NK-92 (cell line): ENCODE data around the gene NCOA1.

Experiments
- DNase-seq: peaks from one replicate; lab custom pipeline; 2025; ENCODE audit not compliant: unreplicated experiment; lab: John Stamatoyannopoulos, UW

The NCOA1 gene

DNA sequence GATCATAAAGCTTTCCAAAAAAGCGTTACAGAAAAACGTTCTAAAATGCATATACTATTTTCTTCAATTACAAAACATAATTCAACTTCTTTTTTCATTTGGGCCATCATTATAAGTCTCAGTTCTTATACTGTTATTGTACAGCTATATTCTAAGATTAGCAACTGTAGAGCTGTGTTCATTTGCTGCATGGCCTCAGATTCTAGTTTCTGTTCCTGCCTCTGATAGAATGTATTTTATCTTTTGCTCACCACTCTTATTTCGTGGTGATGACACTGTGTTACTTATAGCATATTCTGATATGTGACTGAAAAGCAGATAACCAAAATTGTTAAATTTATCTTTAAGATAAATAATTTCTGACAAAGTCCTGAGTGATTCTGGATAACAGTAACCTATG, 234.9 kb downstream of the NCOA1 start:
- no peak for DNase-seq

DNA sequence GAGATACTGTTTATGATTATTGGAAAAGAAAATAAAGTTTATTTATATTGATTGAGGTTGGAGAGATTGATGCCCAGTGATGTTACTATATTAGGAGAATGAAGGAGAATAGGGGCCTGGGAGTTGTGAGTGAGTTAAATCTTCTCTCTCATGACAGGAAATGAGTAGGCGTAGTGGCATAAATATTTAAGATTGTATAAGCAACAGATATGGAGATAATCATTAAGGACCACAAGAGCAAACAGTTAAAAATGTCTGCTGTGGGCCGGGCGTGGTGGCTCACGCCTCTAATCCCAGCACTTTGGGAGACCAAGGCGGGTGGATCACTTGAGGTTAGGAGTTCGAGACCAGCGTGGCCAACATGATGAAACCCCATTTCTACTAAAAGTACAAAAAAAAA, 239.4 kb downstream of the NCOA1 start:
- DNase-seq, result no peak

- DNase-seq, result no peak
These were observed 240.0 kb downstream of the NCOA1 start for GRCh38 chr2:24731040-24731439.

- no peak for DNase-seq
These were observed 240.9 kb downstream of the NCOA1 start for GRCh38 chr2:24731923-24732322.

DNA sequence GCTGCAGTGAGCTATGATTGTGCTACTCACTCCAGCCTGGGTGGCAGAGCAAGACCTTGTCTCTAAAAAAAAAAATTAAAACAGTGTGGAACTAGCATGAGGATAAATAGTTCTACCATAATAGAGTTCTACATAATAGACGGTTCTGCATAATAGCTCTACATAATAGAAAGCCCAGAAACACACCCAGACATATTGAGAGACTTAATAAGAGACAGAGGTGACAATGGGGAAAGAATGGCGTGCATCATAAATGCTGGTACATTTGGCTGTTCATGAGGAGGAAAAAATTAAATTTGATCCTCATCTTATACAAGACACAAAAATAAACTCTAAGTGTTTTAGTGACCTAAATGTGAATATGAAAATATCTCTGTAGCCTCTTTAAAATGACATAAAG, 243.7 kb downstream of the NCOA1 start:
- DNase-seq, result no peak

- DNase-seq, result no peak
These were observed 248.4 kb downstream of the NCOA1 start for GRCh38 chr2:24739354-24740025.

GRCh38 chr2:24740142-24740541, 249.1 kb downstream of the NCOA1 start:
- DNase-seq, result no peak

DNA sequence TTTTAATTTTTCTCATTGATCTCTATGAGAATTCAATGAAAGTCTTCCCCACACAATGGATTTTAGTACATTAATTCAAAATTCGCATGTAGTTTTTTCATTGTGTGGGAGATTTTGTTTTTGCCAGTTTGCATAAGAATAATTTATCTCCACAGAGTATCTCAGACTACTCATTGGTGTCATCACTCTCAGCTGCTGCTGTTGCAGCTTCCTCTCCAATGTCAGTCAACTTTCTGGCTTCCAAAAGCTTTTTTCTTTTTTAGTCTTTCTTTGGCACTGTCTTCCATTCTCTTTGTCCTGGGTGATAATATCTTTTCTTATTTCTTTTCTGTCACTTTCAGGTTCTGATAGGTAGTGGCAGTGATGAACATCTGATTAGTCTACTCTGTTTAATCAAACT, 251.7 kb downstream of the NCOA1 start:
- DNase-seq, result no peak

- no peak for DNase-seq
These were observed 252.9 kb downstream of the NCOA1 start for GRCh38 chr2:24743924-24744323.

DNA sequence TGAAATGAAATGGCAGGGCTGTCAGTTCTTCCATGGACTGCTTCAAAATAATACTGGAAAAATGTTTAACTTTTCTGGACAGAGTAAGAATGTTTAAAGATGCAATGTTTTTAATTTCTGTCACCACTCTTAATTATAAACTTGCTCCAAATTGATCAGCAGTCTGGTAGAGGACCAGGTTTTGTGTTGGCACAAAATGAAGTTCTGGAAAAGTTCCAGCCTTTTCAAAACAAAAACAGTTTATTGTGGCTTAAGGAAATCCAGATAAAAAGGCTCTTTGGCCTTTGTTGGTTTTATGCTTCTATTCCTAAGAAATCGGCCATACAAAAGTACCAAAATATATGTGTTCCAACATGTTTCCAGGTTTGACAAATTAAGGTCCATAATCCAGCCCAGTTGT, 253.3 kb downstream of the NCOA1 start:
- no peak for DNase-seq

- no peak for DNase-seq
These were observed 254.8 kb downstream of the NCOA1 start for GRCh38 chr2:24745825-24746224.

DNA sequence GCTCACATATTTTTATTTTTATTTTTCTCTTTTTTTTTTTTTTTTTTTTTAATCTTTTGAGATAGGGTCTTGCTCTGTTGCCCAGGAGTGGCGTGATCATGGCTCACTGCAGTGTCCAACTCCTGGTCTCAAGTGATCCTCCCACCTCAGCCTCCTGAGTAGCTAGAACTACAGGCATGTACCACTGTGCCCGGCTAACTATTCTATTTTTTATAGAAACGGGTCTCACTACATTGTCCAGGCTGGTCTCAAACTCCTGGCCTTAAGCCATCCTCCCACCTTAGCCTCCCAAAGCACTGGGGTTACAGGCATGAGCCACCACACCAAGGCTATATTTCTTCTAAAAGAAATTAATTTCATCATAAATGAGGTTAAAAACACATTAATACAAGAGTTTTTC, 256.2 kb downstream of the NCOA1 start:
- DNase-seq, result no peak

- no peak for DNase-seq
These were observed 258.1 kb downstream of the NCOA1 start for GRCh38 chr2:24749069-24749691.

GRCh38 chr2:24754985-24755705, 264.1 kb downstream of the NCOA1 start:
- DNase-seq, result no peak

DNA sequence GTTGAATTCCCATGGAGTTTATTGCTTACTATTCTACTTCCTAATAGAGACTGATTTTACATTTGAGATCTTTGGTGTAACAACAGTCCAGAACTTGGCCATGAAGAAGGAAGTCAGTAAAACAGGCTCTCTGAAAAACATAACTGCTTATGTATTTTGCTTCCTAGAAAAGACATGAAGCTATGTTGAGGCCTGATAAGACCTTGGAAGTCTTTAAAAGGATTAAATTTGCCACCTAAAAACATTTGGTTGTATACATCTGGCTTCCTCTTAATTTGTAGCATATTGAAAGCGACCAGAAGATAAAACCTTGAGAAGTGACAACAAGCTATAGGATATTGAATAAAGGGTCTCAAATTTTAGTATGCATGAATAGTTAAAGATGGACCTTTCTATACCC, 265.7 kb downstream of the NCOA1 start:
- no peak for DNase-seq

GRCh38 chr2:24761866-24762265, 270.8 kb downstream of the NCOA1 start:
- no peak for DNase-seq

DNA sequence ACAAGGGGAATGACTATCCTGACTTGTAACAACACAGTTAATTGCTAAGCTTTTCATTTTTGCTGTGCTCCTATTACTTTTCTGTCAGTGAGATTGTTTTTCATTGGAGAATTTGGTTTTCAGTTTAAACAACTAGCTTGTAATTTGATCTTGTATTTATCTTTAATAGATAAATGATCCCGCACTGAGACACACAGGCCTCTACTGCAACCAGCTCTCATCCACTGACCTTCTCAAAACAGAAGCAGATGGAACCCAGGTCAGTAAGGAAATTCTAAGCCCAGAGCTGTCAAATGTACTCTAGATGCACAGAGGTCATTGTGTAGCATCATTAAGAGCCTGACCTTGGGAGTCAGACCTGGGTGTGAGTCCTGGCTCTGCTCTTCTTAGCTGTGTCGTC, 271.5 kb downstream of the NCOA1 start:
- no peak for DNase-seq

GRCh38 chr2:24763843-24764242, 272.8 kb downstream of the NCOA1 start:
- no peak for DNase-seq

DNA sequence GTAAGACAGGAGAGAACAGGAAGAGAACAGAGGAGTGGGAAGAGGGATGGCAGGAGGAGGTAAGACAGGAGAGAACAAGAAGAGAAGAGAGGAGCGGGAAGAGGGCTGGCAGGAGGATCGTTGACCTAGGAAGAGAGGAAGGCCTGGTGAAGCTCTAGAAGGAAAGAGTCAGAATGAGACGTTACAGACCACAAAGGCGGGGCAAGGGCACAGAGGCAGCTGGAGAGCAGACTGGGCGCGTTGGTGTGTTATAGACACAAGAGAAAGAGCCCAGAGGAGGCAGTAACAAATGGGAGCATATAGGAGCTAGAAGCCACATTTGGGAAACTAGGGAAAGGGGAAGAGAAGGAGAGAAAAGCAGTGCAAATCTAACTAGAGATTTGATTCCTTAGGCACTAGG, 275.6 kb downstream of the NCOA1 start:
- no peak for DNase-seq

GRCh38 chr2:24768013-24768412, 277.0 kb downstream of the NCOA1 start:
- no peak for DNase-seq

- no peak for DNase-seq
These were observed 277.5 kb downstream of the NCOA1 start for GRCh38 chr2:24768601-24769000.

GRCh38 chr2:24771061-24771460, 280.0 kb downstream of the NCOA1 start:
- DNase-seq, result no peak
